Measurements from ENCODE around the gene SCAI.

SCAI gene

GRCh38 chr9:124894741-124895170 lies 248.6 kb downstream of the SCAI start (continued):
- TF ChIP-seq RBAK (tag by site-specific recombination; IDR thresholded peaks at IDR 0.05), result no peak

- H3K4me1 ChIP-seq (ENCODE audit: control insufficient read depth, insufficient read depth, low read length), result no peaks in the 10 kb centered on the region
These were observed 249.1 kb downstream of the SCAI start for GRCh38 chr9:124894035-124894740.

More at GRCh38 chr9:124894035-124894740, 249.1 kb downstream of the SCAI start:
- Histone ChIP-seq H3K27ac (ENCODE audit: extremely low read depth, low read depth, low read length) (no peak overlapping the region), H3K4me3 (ENCODE audit: low read depth, low read length) (no peak overlapping the region), H3K9me3 (ENCODE audit: control insufficient read depth, insufficient read depth, low read depth, low read length) (no peaks in the 10 kb centered on the region), H3K36me3 (ENCODE audit: control insufficient read depth in 2 of 2, insufficient read depth in 1 of 2, low read length in 2 of 2) (peaks cover 0 to 63% of the 10 kb centered on the region in 2 experiments; a peak in 2 of 3 replicates)
- ChIA-PET POLR2A (interaction anchor here (0.5 kb wide), 1 partner anchor 181 kb away, joined by 3 read pairs; no protein-coding TSS in a partner anchor), CTCF (interaction anchor here (0.6 to 1.8 kb wide), 10 partner anchors 14 to 199 kb away, joined by 3 to 15 read pairs (median 4); partner anchors contain the start of genes NR6A1 and WDR38)
- no peak for TF ChIP-seq ZFP37 (tag by site-specific recombination; IDR thresholded peaks at IDR 0.05)
- no peak for TF ChIP-seq ZNF548 (tag by site-specific recombination; IDR thresholded peaks at IDR 0.05)
- TF ChIP-seq ZBTB17 (tag by site-specific recombination; IDR thresholded peaks at IDR 0.05), result peak; percentile 36; the same call in 1 of the 2 replicates
- TF ChIP-seq, protein P1, sequence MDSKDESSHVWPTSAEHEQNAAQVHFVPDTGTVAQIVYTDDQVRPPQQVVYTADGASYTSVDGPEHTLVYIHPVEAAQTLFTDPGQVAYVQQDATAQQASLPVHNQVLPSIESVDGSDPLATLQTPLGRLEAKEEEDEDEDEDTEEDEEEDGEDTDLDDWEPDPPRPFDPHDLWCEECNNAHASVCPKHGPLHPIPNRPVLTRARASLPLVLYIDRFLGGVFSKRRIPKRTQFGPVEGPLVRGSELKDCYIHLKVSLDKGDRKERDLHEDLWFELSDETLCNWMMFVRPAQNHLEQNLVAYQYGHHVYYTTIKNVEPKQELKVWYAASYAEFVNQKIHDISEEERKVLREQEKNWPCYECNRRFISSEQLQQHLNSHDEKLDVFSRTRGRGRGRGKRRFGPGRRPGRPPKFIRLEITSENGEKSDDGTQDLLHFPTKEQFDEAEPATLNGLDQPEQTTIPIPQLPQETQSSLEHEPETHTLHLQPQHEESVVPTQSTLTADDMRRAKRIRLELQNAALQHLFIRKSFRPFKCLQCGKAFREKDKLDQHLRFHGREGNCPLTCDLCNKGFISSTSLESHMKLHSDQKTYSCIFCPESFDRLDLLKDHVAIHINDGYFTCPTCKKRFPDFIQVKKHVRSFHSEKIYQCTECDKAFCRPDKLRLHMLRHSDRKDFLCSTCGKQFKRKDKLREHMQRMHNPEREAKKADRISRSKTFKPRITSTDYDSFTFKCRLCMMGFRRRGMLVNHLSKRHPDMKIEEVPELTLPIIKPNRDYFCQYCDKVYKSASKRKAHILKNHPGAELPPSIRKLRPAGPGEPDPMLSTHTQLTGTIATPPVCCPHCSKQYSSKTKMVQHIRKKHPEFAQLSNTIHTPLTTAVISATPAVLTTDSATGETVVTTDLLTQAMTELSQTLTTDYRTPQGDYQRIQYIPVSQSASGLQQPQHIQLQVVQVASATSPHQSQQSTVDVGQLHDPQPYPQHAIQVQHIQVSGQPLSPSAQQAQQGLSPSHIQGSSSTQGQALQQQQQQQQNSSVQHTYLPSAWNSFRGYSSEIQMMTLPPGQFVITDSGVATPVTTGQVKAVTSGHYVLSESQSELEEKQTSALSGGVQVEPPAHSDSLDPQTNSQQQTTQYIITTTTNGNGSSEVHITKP (tag by site-specific recombination; IDR thresholded peaks at IDR 0.05), result peak; percentile 95
- TF ChIP-seq ZNF2 (tag by site-specific recombination; IDR thresholded peaks at IDR 0.05), result no peak
